HCT116 (cell line): ENCODE data around the gene PPIF. TPM values are rescaled to one million over a fixed set of nuclear protein-coding genes. Genes with fewer than 3 reads are reported as not detected.

Experiments
- ATAC-seq: fragments of 200-7000 bp; cut with Tn5 transposase; 2 replicates; pipeline ENCODE4 v1.9.1; 2020; ENCODE audit warnings: mild to moderate bottlenecking, moderate library complexity
- BruUV-seq: library from RNA; stranded (reverse); fragments of 400-500 nt; replicated peaks from 2 replicates; lab custom pipeline; 2021; lab: Mats Ljungman, UMichigan
- CTCF ChIA-PET: fragments of 300-600 bp; sonication (Branson Sonifier 250); formaldehyde crosslinking; loops from one replicate; lab custom pipeline; 2021; ENCODE audit warnings: antibody characterized with exemption; lab: Charles Lee
- POLR2A ChIA-PET: fragments of 300-600, 350-600 bp; sonication (Branson Sonifier 250); formaldehyde crosslinking; loops from one replicate; lab custom pipeline; 2021; ENCODE audit warnings: antibody characterized with exemption; lab: Charles Lee
- RAD21 ChIA-PET, 2 experiments: fragments of 300-600 bp; sonication (Branson Sonifier 250); formaldehyde crosslinking; loops; one replicate each; lab custom pipeline; 2023; ENCODE audit warnings: low total read pairs in 2 of 2; ENCODE audit not compliant: uncharacterized antibody in 2 of 2, unreplicated experiment in 2 of 2, low non-redundant PET in 1 of 2; lab: Charles Lee
- DNase-seq: peaks from one replicate; pipeline ENCODE4 v3.0.0-alpha.2; 2010; ENCODE audit warnings: low read depth, low spot score
- H2AFZ ChIP-seq: fragments of 200-600 bp; shearing (Covaris generic), sonication (generic); 2 replicates; pipeline ENCODE4 v1.6.1; 2017; ENCODE audit warnings: low read depth, mixed run types, mixed read lengths, antibody characterized with exemption, low read length; ENCODE audit not compliant: poor library complexity, severe bottlenecking
- H3K27ac ChIP-seq: 2 replicates; pipeline ENCODE4 v1.5.1; 2012; ENCODE audit warnings: low read depth, low read length
- H3K27me3 ChIP-seq: fragments of 200-600 bp; sonication (generic); 2 replicates; pipeline ENCODE4 v1.6.1; 2016; ENCODE audit warnings: mixed run types, low read length, mixed read lengths; ENCODE audit not compliant: insufficient read depth
- H3K36me3 ChIP-seq, 2 experiments: fragments of 200-500 bp in 1 of 2; fragments of 200-600 bp in 1 of 2; sonication (Bioruptor generic) in 1 of 2; sonication (generic) in 1 of 2; 2 replicates each; pipeline versions ENCODE4 v1.5.1 to v1.6.1; 2014 to 2016; ENCODE audit warnings: low read length in 2 of 2, inconsistent platforms in 1 of 2, mixed read lengths in 1 of 2, mixed run types in 1 of 2; ENCODE audit not compliant: insufficient read depth in 2 of 2, control insufficient read depth in 1 of 2
- H3K4me1 ChIP-seq, 2 experiments: fragments of 200-600 bp in 1 of 2; sonication (generic) in 1 of 2; 2 replicates each; pipeline versions ENCODE4 v1.5.1 to v1.6.1; 2012 to 2017; ENCODE audit warnings: low read length in 2 of 2, inconsistent platforms in 1 of 2, mild to moderate bottlenecking in 1 of 2, mixed read lengths in 1 of 2, mixed run types in 1 of 2, moderate library complexity in 1 of 2; ENCODE audit not compliant: insufficient read depth in 2 of 2, control insufficient read depth in 1 of 2
- H3K4me2 ChIP-seq: fragments of 200-600 bp; sonication (generic); 2 replicates; pipeline ENCODE4 v1.6.1; 2017; ENCODE audit warnings: mixed run types, low read length, mixed read lengths
- H3K4me3 ChIP-seq, 2 experiments: fragments of 200-600 bp in 1 of 2; sonication (generic) in 1 of 2; replicated peaks in 1 of 2; 2 replicates each; pipeline ENCODE4 v1.5.1; 2011 to 2016; ENCODE audit warnings: low read length in 2 of 2, control low read depth in 1 of 2, low read depth in 1 of 2, mild to moderate bottlenecking in 1 of 2, mixed read lengths in 1 of 2, mixed run types in 1 of 2
- H3K79me2 ChIP-seq: fragments of 200-600 bp; sonication (generic); 2 replicates; pipeline ENCODE4 v1.6.1; 2017; ENCODE audit warnings: mild to moderate bottlenecking, mixed run types, low read length, moderate library complexity, mixed read lengths; ENCODE audit not compliant: insufficient read depth
- H3K9ac ChIP-seq: fragments of 200-600 bp; sonication (generic); 2 replicates; pipeline ENCODE4 v1.6.1; 2016; ENCODE audit warnings: low read length, mixed read lengths
- H3K9me2 ChIP-seq: fragments of 200-600 bp; sonication (generic), shearing (Covaris generic); 2 replicates; pipeline ENCODE4 v1.6.1; 2017; ENCODE audit warnings: mixed run types, mild to moderate bottlenecking, moderate library complexity; ENCODE audit not compliant: insufficient read depth
- H3K9me3 ChIP-seq, 2 experiments: fragments of 200-500 bp in 1 of 2; fragments of 200-600 bp in 1 of 2; sonication (Bioruptor generic) in 1 of 2; sonication (generic) in 1 of 2; 2 replicates each; pipeline ENCODE4 v1.6.1; 2014 to 2017; ENCODE audit warnings: low read length in 2 of 2, mixed read lengths in 2 of 2, inconsistent platforms in 1 of 2, low read depth in 1 of 2, mild to moderate bottlenecking in 1 of 2, mixed run types in 1 of 2, moderate library complexity in 1 of 2; ENCODE audit not compliant: control insufficient read depth in 1 of 2, insufficient read depth in 1 of 2
- H4K20me1 ChIP-seq: fragments of 200-600 bp; sonication (generic), shearing (Covaris generic); 2 replicates; pipeline ENCODE4 v1.6.1; 2017; ENCODE audit warnings: mixed run types, mild to moderate bottlenecking, moderate library complexity; ENCODE audit not compliant: insufficient read depth
- ELF1 ChIP-seq: IDR thresholded peaks from 2 replicates; pipeline ENCODE4 v1.6.1; 2012; ENCODE audit warnings: low read depth, borderline replicate concordance
- EZH2 ChIP-seq: fragments of 200-600 bp; sonication (generic); IDR thresholded peaks from 2 replicates; pipeline ENCODE4 v1.6.1; 2017; ENCODE audit warnings: antibody characterized with exemption, mixed run types
- JUND ChIP-seq: IDR thresholded peaks from 2 replicates; pipeline ENCODE4 v1.6.1; 2012
- POLR2AphosphoS5 ChIP-seq: IDR thresholded peaks from 2 replicates; pipeline ENCODE4 v1.6.1; 2011; ENCODE audit warnings: mild to moderate bottlenecking, low read depth, low read length, moderate library complexity
- RAD21 ChIP-seq: IDR thresholded peaks from 2 replicates; pipeline ENCODE4 v1.6.1; 2012; ENCODE audit warnings: low read depth, mild to moderate bottlenecking
- REST ChIP-seq: IDR thresholded peaks from 2 replicates; pipeline ENCODE4 v1.6.1; 2012; ENCODE audit warnings: low read depth
- SIN3A ChIP-seq: IDR thresholded peaks from 2 replicates; pipeline ENCODE4 v1.6.1; 2012; ENCODE audit warnings: low read depth
- SP1 ChIP-seq: IDR thresholded peaks from 2 replicates; pipeline ENCODE4 v1.6.1; 2012; ENCODE audit warnings: low read depth
- ZBTB33 ChIP-seq: IDR thresholded peaks from 2 replicates; pipeline ENCODE4 v1.6.1; 2011; ENCODE audit warnings: mild to moderate bottlenecking, low read length, moderate library complexity; ENCODE audit not compliant: insufficient replicate concordance; ENCODE audit errors: extremely low read depth
- ZFX ChIP-seq: fragments of 450-650 bp; IDR thresholded peaks from 2 replicates; pipeline ENCODE4 v1.6.1; 2017
- intact Hi-C: fragments of 100-400 bp; cut with micrococcal nuclease; formaldehyde crosslinking; loops from 2 replicates; pipeline ENCODE4 v1.10.0; 2022
- total RNA-seq: library from RNA; stranded (reverse); gene quantifications from one replicate; pipeline ENCODE4 v1.2.1, GENCODE V29; 2021; ENCODE audit not compliant: unreplicated experiment
- TF ChIP-seq, protein P1 (sequence below): IDR thresholded peaks from 2 replicates; pipeline ENCODE4 v1.6.1; 2012

PPIF gene
- total RNA-seq, 1 experiment from 2014 or later, result 85.0 TPM

DNA sequence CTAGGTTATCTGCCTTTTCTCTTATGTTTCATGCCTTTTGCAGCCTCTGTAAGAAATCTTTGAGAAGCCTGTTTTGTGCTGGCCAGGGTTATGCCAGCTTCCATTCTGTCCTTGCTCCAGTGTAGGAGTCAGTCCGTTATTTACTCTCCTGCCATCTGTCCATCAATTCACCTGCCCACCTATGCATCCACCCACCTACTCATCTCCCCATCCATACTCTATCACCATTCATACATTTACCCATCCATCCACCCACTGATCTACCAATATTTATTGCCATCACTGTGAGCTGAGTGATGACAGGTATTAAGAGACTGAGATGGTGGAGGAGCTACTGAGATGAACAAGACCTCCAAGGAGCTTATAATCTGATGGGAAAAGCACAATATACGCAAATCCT, 12.7 kb upstream of the PPIF start:
- Histone ChIP-seq H3K9me3 (no peaks in the 10 kb centered on the region), H3K36me3 (no peaks in the 10 kb centered on the region), H3K4me2 (no peak overlapping the region), H3K4me1 (peaks cover 0 to 31% of the 10 kb centered on the region in 2 experiments; a peak in 2 of 4 replicates), H3K4me3 (no peak overlapping the region), H3K27me3 (no peaks in the 10 kb centered on the region), H3K27ac (no peak overlapping the region), H4K20me1 (no peaks in the 10 kb centered on the region), H3K79me2 (no peaks in the 10 kb centered on the region), H3K9me2 (no peaks in the 10 kb centered on the region), H2AFZ (no peak overlapping the region), H3K9ac (no peak overlapping the region)
- CTCF ChIA-PET, result interaction anchor here (1.6 kb wide), 1 partner anchor 12 kb away, joined by 3 read pairs; no protein-coding TSS in a partner anchor
- RAD21 ChIA-PET, result no interaction called here
- DNase-seq (no peak), ATAC-seq (no peak)
- POLR2A ChIA-PET, result no interaction called here
- TF ChIP-seq REST (no peak), ELF1 (no peak), RAD21 (no peak), EZH2 (no peak), ZBTB33 (no peak), SP1 (no peak), JUND (no peak), ZFX (no peak), SIN3A (no peak), POLR2AphosphoS5 (no peak)
- TF ChIP-seq, protein P1, sequence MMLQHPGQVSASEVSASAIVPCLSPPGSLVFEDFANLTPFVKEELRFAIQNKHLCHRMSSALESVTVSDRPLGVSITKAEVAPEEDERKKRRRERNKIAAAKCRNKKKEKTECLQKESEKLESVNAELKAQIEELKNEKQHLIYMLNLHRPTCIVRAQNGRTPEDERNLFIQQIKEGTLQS, result no peak
- intact Hi-C loops, result no loop called here
- BruUV-seq, result no TSS peak
